GM21390 (cell line): ENCODE measurements around the gene CTXN1.
"Not testable (repeated sequence)": the region's sequence is repeated elsewhere in the genome, so short reads cannot be mapped to it uniquely, and the experiment has no call there.

Experiments used
- ATAC-seq: cut with Tn5 transposase; IDR thresholded peaks from one replicate; pipeline ENCODE4 v1.9.1; 2021; ENCODE audit not compliant: unreplicated experiment

The CTXN1 gene

DNA sequence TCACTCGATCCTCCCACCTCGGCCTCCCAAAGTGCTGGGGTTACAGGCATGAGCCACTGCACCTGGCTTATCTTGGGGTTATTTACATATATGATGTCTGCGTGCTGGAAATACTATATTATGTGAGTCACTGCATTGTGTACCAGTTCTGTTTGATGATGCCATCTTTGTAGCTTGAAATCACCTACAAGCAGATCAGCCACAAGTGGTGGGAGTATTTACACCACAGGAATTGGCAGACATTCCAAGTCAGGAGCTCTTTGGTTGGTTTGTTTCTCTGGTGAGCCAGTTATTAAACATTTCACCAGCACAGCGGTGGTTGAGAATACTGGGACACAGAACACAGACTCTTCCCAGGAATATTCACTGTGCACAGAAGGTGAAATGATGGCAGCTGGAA lies 22.0 kb upstream of the CTXN1 start:
- ATAC-seq, result no peak

DNA sequence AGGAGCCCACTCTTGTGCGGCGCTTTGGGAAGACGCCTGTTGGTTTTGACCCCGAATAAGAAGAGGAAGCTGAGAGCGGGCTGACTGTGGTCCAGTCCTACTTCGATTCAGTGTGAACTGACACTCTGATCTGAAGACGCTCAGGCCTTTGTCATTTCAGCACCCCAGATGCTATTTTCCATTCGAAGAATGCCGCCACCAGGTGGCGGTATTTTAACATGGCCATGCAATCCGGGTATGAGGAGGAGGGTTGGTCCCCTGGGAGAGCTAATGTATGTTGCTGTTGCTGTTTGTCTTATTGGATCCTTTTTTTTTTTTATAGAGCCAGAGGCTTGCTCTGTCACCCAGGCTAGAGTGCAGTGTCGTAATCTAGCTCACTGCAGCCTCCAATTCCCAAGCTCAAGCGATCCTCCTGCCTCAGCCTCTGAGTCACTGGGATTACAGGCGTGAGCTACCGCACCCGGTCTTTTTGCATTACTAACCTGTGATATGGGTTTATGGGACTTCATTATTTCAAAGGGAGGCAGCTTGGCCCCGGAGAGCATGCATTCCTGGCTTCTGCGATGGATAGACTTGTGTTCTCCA lies 18.3 kb upstream of the CTXN1 start:
- ATAC-seq, result peak; percentile 17

DNA sequence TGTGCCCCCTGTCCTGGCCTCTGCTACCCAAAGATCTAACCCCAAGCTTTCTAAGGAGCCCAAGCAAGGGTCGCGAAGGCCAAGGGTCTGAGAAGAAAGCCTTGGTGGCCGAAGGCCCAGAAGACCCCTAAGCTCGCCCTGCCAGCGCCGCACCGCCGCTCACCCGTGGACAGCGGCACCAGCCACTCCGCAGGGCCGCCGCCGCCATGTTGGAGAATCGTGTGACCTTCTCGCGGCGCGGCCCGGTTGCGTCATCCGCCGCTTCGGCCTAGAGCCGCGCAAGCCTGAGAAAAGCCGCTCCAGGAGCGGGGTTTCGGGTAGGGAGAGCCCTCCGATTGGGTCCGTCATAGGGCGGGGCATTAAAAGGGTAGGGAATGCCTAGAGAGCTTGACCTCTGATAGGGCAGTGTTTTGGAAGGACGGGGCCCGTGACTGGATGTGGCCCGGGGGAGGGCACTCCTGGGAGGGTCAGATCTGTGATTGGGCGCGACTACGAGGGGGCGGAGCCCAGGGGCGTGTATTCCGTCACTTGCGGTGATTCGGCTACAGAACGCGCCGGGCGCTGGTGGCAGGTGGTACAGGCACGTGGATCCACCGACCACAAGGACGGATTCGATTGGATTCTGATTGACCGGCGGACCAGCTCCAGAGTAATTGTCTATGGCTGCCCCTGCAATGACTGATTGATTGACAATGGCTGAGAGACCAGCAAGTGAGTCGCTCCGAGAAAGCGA lies 17.7 kb upstream of the CTXN1 start, which contains the start of gene TIMM44:
Gene TIMM44 (minus strand): TSS at position 223 of the 733 bp plus-strand sequence. CDS start 15 bp downstream, at position 208.
- ATAC-seq, result peak; percentile 90

DNA sequence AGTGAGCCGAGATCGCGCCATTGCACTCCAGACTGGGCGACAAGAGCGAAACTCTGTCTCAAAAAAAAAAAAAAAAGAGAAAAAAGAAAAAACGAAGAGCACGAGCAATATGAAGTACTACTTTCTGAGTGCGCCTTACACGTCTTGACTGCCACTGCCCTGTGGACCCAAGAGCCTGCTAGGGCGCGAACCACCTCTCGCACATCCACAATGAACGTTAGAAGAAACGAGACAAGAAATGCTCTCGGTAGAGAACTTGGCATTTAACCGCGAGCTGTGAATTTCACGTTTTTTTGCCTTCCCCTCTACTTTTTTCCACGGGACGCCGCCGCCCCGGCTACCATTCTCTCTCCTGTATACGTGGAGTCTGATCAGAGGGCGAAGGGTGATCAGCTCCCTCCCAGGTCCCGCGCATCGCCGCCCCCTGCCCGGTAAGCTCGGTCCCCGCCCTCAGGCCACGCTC lies 17.1 kb upstream of the CTXN1 start:
- no peak for ATAC-seq

DNA sequence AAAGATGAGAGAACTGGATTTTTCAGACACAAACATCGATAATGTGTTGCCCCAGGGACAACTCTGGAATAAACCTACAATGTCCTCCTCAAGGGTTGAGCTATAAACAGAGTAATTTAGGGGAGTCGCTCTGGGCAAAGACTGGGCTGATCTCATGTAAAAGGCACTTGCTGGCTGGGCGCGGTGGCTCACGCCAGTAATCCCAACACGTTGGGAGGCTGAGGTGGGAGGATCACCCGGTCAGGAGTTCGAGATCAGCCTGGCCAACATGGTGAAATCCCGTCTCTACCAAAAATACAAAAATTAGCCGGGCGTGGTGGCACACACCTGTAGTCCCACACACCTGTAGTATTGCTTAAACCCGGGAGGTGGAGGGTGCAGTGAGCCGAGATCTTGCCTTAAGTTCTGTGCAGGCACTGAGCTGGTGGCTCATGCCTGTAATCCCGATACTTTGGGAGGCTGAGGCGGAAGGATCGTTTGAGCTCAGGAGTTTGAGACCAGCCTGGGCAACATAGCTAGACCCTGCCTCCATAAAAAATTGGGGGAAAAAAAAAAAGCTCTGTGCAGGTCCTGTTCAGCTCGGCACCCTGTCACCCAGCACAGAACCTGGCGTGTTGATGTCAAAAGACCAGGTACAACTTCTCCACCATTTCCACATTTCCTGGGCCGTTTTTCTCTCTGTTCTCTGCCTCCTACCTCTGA lies 16.1 kb upstream of the CTXN1 start:
- ATAC-seq, result no peak

DNA sequence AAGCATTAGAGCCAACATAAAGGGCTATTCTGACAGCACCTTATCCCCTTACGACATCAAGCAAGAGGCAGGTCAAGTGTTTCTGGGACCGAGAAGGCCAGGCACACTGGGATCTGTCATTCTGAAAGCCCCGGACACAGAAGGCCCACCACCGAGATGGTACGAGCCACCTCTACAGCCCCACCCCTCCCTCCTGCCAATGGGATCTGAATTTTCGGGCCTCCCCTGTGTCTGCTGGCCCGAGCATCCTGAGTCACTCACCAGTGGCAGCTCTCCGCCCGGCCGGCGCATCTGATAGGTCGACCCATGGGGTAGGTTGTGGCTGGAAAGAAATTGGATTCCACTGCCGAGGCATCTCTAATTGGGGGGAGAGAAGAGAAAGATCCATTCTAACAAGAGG lies 14.9 kb upstream of the CTXN1 start:
- no peak for ATAC-seq

DNA sequence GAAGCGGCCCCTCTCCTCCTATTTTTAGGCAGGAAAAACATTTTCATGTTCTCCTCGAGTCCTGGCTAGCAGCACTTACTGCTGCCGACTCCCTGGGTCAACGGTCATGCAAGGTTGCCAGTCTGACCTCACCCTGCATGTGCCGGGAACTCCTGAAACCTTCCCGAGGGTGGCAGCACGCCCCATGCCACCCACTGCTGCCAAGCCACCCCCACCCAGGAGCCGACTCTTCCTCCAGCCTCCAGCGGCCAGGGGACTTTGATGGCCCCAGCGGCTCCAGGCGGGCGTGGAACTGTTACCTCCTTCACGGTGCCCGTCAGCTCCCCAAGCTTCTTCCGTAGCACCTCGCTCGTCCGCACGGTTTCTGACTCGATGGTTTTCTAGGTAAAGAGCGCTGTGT lies 8.8 kb upstream of the CTXN1 start:
- no peak for ATAC-seq

DNA sequence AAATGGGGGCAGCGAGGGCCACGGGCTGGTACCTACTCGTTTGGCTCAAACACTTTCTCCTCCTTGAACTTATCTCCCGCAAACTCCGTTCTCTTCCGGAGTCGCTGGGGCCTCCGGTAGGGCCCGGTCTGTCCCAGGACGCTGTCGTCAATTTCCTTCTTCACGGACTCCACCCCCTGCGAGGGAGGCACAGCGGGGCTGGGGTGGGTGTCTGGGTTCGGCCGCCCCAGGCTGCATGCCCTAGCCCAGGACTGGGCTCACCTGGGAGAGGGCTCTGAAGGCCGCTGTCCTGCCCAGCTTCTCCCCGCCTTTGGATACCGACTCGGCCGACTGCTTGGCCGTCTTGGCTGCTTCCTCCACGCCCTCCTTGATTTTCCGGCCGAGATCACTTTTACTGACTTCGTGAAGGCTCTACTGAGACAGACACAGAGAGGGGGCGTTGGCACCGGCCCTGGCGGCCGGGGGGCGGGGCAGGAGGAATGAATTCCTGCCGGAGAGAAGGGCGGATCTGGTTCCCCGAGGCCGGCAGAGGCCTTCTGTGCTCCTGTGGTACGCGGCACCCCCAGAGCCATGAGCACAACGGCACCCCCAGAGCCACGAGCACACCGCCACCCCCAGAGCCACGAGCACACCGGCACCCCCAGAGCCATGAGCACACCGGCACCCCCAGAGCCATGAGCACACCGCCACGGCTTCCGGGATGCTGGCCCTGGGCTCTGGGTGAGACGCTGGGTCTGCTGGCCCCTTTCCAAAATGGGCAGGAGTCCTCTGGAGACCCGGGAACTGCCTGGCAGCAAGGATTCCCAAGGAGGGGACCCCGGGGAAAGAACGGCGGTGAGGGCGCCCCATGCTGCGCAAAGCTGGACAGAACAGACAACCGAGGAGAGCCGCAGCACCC lies 8.1 kb upstream of the CTXN1 start:
- ATAC-seq, result no peak

DNA sequence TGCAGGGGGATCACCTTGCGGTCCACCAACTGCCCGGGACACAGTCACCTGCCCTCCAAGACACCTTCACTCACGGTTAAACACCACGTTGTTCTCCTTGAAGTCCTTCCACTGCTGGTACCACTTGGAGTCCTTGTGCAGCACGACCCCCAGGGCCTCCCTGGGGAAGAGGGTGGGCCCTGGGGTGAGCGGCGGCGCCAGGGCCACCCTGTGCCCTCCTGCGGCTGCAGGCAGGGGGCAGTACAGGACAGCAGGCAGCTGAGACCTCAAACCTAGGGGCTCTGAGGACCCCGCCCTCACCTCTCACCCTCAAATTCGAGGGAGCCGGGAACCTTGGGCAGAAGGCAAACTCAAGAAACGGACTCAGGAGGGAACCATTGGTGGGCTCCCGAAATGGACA lies 7.5 kb upstream of the CTXN1 start:
- no peak for ATAC-seq

DNA sequence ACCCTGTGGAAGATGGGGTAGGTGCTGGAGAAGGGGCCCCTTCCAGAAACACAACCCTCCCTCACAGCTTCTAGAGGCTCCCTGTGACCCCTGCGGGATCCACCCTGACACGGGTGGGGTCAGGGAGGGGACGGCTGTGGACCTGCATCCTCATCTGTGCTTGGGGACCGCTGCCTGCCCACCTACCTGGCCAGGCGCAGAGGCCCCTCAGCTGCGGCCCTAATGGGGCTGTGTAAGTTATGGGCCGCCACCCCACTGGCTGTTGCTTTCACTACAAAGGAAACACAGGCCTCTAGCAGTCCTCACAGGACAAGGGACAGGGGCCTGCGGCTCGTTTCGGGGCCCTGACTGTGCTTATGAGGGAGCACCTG lies 7.0 kb upstream of the CTXN1 start:
- no peak for ATAC-seq

DNA sequence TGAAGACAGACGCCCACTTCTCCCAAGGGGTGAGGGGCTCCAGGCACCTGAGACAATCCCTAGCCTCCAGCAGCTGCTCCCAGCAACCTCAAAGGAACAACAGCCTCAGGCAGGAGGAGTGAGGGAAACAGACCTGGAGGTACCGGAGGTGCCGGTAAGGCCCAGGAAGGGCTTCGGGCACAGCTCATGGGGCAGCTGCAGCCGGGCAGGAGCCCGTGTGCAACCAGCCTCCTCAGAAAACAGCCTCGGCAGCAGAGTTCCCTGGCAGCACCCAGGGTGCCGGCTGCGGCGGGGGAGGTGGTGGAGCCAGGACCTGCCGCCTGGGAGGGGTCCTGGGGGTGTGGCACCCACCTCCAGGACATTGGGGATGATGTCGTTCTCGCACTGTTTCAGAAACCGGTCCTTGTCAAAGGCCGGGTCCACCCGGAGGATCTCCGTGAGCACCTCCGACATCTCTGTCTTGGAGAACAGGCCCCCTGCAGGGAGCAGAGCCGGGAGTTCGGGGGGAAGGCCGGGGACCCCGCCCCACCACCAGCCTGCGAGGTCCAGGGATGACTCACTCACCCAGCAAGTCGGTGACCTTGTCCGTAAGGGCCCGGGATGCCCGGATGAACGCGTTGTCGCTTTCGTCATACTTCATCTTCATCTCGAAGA lies 6.5 kb upstream of the CTXN1 start:
- ATAC-seq, result no peak

DNA sequence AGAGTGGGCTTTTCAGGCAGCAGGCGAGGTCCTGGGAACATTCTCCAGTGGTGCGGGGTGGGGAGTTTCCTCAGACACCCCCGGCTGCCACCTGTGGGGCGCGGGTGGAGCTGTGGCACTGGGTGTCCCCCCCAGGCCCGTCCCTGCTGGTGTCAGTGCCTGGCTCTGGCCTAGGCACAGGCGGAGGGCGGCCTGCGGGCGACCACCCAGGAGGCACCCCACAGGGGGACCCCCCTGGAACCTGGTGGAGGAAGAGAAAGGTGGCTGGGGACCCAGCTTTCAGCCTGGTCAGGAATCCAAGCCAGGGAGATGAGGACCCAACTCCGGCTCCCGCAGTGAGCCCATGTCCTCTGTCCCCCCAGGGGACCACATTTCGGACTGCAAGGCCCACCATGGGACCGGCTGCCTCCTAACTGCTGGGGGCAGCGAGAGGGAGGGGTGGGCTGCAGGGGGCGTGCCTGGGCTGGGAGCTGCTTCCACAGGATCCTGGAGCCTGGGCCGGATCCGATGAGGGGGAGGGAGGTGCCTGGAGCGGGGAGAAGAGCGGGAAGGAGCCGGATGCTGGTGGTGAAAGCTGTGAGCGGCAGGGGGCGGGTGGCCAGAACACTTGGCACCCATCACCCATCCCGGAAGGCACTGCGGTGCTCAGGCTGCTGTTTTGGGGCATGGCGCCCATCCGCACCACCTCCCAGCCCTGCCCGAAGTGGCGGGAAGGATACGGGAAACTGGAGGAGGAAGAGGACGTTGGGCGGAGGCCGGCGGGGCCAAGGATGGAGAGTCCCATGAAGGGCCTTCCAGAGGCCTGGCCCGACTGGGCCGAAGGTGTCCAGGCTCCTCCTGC lies 5.5 kb upstream of the CTXN1 start:
- no peak for ATAC-seq

DNA sequence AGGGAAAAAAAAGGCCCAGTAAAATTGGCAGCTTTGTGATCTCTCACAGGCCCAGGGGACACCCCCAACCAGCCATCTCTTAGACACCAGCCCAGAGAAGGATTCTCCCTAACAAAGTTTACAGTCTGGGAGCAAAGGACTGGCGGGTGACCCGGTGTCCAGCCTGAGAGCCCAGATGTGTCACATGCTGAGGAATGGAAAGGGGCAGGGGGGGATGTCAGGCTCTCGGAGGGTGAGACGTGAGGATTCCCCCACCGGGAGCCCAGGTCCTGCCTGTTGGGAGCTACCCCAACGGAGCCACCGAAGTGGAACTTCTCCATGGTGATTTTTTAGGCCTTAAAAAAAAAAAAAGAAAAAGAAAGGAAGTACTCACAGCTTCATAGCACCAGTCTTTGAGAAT lies 4.8 kb upstream of the CTXN1 start:
- no peak for ATAC-seq

DNA sequence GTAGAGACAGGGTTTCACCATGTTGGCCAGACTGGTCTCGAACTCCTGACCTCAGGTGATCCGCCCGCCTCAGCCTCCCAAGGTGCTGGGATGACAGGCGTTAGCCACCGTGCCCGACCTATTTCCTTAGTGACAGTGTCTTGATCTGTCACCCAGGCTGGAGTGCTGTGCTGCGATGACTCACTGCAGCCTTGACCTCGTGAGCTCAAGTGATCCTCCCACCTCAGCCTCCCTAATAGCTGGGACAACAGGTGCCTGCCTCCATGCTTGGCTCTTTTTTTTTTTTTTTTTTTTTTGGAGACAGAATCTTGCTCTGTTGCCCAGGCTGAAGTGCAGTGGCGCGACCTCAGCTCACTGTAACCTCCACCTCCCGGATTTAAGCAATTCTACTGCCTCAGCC lies 4.1 kb upstream of the CTXN1 start:
- ATAC-seq, result not testable (repeated sequence)

DNA sequence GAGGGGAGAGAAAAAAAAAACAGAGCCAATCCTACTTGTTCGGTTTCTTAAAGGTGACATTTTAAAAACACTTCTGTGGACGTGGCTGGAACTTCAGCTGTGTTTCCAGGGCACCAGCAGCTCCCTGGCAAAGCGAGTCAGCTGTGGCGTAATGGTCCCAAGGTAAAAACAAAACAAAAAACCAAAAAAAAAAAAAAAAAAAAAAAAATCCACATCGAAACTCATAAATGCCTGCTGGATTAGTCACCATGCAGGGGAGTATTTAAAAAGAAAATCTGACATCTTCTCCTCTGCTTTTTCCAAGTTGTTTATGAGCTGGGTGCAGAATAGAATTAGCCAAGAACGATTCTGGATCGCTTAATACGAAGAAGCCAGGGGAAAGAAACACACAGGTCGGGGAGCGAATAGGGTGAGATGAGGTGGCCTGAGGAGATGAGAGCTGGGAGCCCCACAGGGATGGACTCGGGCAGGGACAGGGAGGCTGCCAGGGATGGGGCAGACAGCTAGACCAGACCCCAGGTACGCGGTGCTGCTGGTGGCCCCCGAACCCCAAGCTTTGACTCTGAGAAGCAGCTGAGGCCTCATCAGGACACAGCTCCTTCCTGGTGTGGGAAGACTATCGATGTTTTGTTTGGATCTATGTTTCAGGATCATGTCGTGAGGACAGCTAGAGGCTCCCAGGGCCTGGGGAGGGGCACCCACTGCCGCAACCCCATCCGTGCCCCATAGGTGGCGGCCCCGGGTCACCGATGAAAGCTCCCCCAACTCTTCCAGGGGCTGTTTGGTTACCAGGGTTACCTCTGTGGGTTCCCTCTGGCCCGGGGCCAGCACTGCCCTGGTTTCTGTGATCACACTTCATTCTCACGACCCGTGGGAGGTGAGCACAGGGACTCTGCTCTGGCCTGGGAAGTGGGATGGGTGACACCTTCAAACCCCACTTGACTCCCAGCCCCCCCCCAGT lies 3.1 kb upstream of the CTXN1 start:
- ATAC-seq, result no peak

DNA sequence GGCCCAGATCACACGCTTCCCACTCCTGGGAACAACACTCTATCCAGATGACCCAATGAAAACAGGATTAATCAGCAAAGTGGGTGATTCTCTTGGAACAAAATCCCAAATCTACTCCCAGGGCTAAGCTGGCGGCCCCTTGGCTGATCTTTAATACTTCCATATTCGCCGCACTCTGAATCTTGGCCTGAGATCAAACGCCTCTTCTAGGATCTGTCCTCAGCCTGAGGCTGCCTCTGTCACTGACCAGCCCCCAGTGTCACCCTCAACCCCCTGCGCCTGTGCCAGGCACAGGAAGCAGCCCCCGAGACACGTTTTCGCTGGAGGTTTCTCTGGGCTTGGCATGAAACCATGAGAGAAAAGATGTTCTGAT lies 2.4 kb upstream of the CTXN1 start:
- ATAC-seq, result no peak

DNA sequence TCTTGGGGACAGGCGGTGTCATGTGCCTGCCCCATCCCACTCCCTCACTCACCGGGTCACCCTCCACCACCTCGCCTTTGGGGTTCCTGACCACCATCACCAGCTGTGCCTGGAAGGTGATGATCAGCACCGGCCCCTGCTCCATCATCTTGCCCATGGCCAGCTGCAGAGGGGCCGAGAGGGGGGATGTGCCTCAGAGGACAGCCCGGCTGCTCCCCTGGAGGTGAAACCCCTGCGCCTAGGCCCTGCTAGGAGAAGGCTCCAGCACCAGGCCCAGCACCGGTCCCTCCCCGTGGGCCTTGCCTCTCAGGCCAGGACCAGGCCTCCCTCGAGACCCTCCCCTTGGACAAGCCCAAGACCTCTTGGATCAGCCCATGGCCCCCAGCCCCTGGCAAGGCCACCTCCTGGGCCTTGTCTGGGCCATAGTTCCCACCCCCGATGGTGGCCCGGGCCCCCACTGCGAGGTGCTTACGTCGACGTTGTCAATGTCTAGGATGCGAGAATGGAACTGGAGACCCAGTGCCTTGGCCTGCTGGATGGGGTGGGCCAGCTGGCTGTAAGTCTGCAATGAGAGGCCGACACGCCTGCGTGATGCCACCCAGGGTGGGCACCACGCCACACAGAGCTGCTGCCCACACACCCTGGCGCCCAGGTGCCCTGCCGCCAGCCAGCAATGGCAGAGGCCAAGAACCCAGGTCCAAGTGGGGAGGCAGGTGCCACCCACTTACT lies 1.8 kb upstream of the CTXN1 start:
- ATAC-seq, result no peak
